K562 (cell line): ENCODE data around the gene CCT7. TPM values are rescaled to one million over a fixed set of nuclear protein-coding genes. Genes with fewer than 3 reads are reported as not detected.
A peak's percentile ranks its signal among the peaks of the same experiment; 100 is the strongest.

ENCODE experiments used
- ATAC-seq: fragments of 200-7000 bp; cut with Tn5 transposase; 3 replicates; pipeline ENCODE4 v1.9.1; 2020; ENCODE audit warnings: moderate library complexity
- BruUV-seq: library from RNA; stranded (reverse); fragments of 400-500 nt; replicated peaks from 2 replicates; lab custom pipeline; 2021; lab: Mats Ljungman, UMichigan
- CTCF ChIA-PET: fragments of 300-600 bp; formaldehyde crosslinking; extraction: SDS; loops from one replicate; lab custom pipeline; 2021; ENCODE audit warnings: low intra/inter-chr PET ratio; lab: Yijun Ruan, JAX
- POLR2A ChIA-PET: fragments of 300-600, 350-650 bp; sonication (Branson Sonifier 250); formaldehyde crosslinking; extraction: SDS; loops from one replicate; lab custom pipeline; 2021; ENCODE audit warnings: antibody characterized with exemption, inconsistent platforms; lab: Yijun Ruan, JAX
- DNase-seq, 4 experiments: peaks; one replicate each; pipeline versions ENCODE4 v3.0.0 to v3.0.0-alpha.2; 2011 to 2018; ENCODE audit warnings: low spot score in 3 of 4, mixed read lengths in 3 of 4; ENCODE audit errors: extremely low read depth in 1 of 4
- FAIRE-seq: peaks from 2 replicates; lab custom pipeline; 2011; peaks lifted over from hg19 to GRCh38; lab: Jason Lieb, UNC
- H2AFZ ChIP-seq: 2 replicates; pipeline ENCODE4 v1.6.0; 2011; ENCODE audit warnings: low read depth, low read length, control low read depth, inconsistent platforms
- H3K27ac ChIP-seq: fragments of 200-600 bp; 3 replicates; pipeline ENCODE4 v1.8.0; 2011; ENCODE audit warnings: low read depth, mild to moderate bottlenecking, control low read depth, inconsistent platforms, low read length, moderate library complexity, mixed read lengths; ENCODE audit errors: extremely low read depth
- H3K27me3 ChIP-seq, 2 experiments: fragments of 300-600 bp in 1 of 2; 2 replicates in 1 of 2; 3 replicates in 1 of 2; pipeline versions ENCODE4 v1.6.0 to v1.8.0; 2011; ENCODE audit warnings: inconsistent platforms in 2 of 2, low read length in 2 of 2, mild to moderate bottlenecking in 1 of 2, mixed read lengths in 1 of 2, moderate library complexity in 1 of 2; ENCODE audit not compliant: control insufficient read depth in 2 of 2, insufficient read depth in 2 of 2
- H3K36me3 ChIP-seq: fragments of 300-600 bp; 3 replicates; pipeline ENCODE4 v1.8.0; 2011; ENCODE audit warnings: mild to moderate bottlenecking, low read length, inconsistent platforms; ENCODE audit not compliant: control insufficient read depth, insufficient read depth
- H3K4me1 ChIP-seq, 2 experiments: fragments of 200-600 bp in 1 of 2; replicated peaks in 1 of 2; 2 replicates in 1 of 2; 3 replicates in 1 of 2; pipeline versions ENCODE4 v1.5.1 to v1.8.0; 2011; ENCODE audit warnings: inconsistent platforms in 2 of 2, low read length in 2 of 2, mild to moderate bottlenecking in 1 of 2, mixed read lengths in 1 of 2, moderate library complexity in 1 of 2; ENCODE audit not compliant: control insufficient read depth in 2 of 2, insufficient read depth in 2 of 2
- H3K4me2 ChIP-seq: 2 replicates; pipeline ENCODE4 v1.6.1; 2011; ENCODE audit warnings: low read length, control low read depth, inconsistent platforms, mixed read lengths; ENCODE audit not compliant: insufficient read depth
- H3K4me3 ChIP-seq: fragments of 200-600 bp; sonication (generic), shearing (Covaris generic); 2 replicates; pipeline ENCODE4 v1.5.1; 2016; ENCODE audit warnings: control low read depth, inconsistent platforms
- H3K79me2 ChIP-seq: fragments of 200-600 bp; 3 replicates; pipeline ENCODE4 v1.8.0; 2011; ENCODE audit warnings: low read length, inconsistent platforms; ENCODE audit not compliant: control insufficient read depth, insufficient read depth
- H3K9ac ChIP-seq, 2 experiments: 2 replicates each; pipeline versions ENCODE4 v1.6.0 to v1.6.1; 2011; ENCODE audit warnings: low read depth in 2 of 2, low read length in 2 of 2, control low read depth in 1 of 2, inconsistent platforms in 1 of 2, mild to moderate bottlenecking in 1 of 2, mixed read lengths in 1 of 2; ENCODE audit not compliant: insufficient read depth in 1 of 2
- H3K9me1 ChIP-seq: one replicate; pipeline ENCODE4 v1.6.0; 2011; ENCODE audit warnings: inconsistent platforms, mild to moderate bottlenecking, low read length, moderate library complexity; ENCODE audit not compliant: control insufficient read depth, insufficient read depth
- H3K9me3 ChIP-seq: replicated peaks from 2 replicates; pipeline ENCODE4 v1.5.1; 2011; ENCODE audit warnings: low read depth, low read length, inconsistent platforms; ENCODE audit not compliant: control insufficient read depth, insufficient read depth
- H4K20me1 ChIP-seq: replicated peaks from 2 replicates; pipeline ENCODE4 v1.6.1; 2011; ENCODE audit warnings: low read length, inconsistent platforms, mixed read lengths; ENCODE audit not compliant: control insufficient read depth, insufficient read depth
- BRD4 ChIP-seq: fragments of 200-600 bp; sonication (generic); IDR thresholded peaks from 2 replicates; pipeline ENCODE4 v1.6.1; 2017; ENCODE audit warnings: inconsistent platforms
- CAMTA2 ChIP-seq: fragments of 250-450 bp; sonication (Bioruptor Pico); conservative IDR thresholded peaks from 2 replicates; pipeline ENCODE4 v1.5.1; 2022
- CSDE1 ChIP-seq, 2 experiments: fragments of 450-650 bp; IDR thresholded peaks; 2 replicates each; pipeline ENCODE4 v1.6.1; 2016; ENCODE audit warnings: mild to moderate bottlenecking in 1 of 2
- DPF2 ChIP-seq: fragments of 450-650 bp; IDR thresholded peaks from 2 replicates; pipeline ENCODE4 v1.6.1; 2016
- EHMT2 ChIP-seq: fragments of 450-650 bp; IDR thresholded peaks from 2 replicates; pipeline ENCODE4 v1.6.1; 2018; ENCODE audit warnings: antibody characterized with exemption
- GABPB1 ChIP-seq: sonication (generic); formaldehyde crosslinking; IDR thresholded peaks from 2 replicates; pipeline ENCODE4 v1.8.0; 2022; ENCODE audit warnings: mild to moderate bottlenecking, missing genetic modification reagents
- JUN ChIP-seq, 2 experiments: sonication (generic) in 1 of 2; formaldehyde crosslinking in 1 of 2; IDR thresholded peaks; 2 replicates each; pipeline versions ENCODE4 v1.6.1 to v1.8.0; 2012 to 2022; ENCODE audit warnings: borderline replicate concordance in 2 of 2, mild to moderate bottlenecking in 2 of 2, improper control_type of control experiment in 1 of 2, low read depth in 1 of 2, low read length in 1 of 2, missing genetic modification reagents in 1 of 2
- KLF16 ChIP-seq: IDR thresholded peaks from 2 replicates; pipeline ENCODE4 v1.6.1; 2016; ENCODE audit warnings: antibody characterized with exemption
- MEF2A ChIP-seq: IDR thresholded peaks from 2 replicates; pipeline ENCODE4 v1.6.1; 2011; ENCODE audit warnings: low read depth, mild to moderate bottlenecking, low read length, moderate library complexity; ENCODE audit not compliant: control insufficient read depth
- MIER1 ChIP-seq: fragments of 450-650 bp; IDR thresholded peaks from 2 replicates; pipeline ENCODE4 v1.6.1; 2016; ENCODE audit warnings: antibody characterized with exemption, mild to moderate bottlenecking, low read depth
- MTA3 ChIP-seq: fragments of 450-650 bp; formaldehyde crosslinking; IDR thresholded peaks from 2 replicates; pipeline ENCODE4 v1.6.1; 2017; ENCODE audit warnings: mild to moderate bottlenecking, borderline replicate concordance
- NR2C1 ChIP-seq, 2 experiments: fragments of 450-650 bp; IDR thresholded peaks; 2 replicates each; pipeline ENCODE4 v1.6.1; 2017; ENCODE audit warnings: mild to moderate bottlenecking in 2 of 2, antibody characterized with exemption in 1 of 2, inconsistent platforms in 1 of 2, missing compliant biosample characterization in 1 of 2, missing genetic modification characterization in 1 of 2
- PHF8 ChIP-seq: fragments of 200-600 bp; sonication (generic); IDR thresholded peaks from 2 replicates; pipeline ENCODE4 v1.6.1; 2012; ENCODE audit warnings: mixed run types, mild to moderate bottlenecking, inconsistent platforms, low read length, moderate library complexity, borderline replicate concordance
- RBM34 ChIP-seq: fragments of 200-400 bp; formaldehyde crosslinking; IDR thresholded peaks from 2 replicates; pipeline ENCODE4 v1.6.1; 2018; ENCODE audit warnings: low read length, borderline replicate concordance; ENCODE audit not compliant: insufficient read depth
- SNIP1 ChIP-seq: fragments of 450-650 bp; IDR thresholded peaks from 2 replicates; pipeline ENCODE4 v1.7.1; 2017; ENCODE audit warnings: low read depth, mild to moderate bottlenecking
- ZNF551 ChIP-seq: fragments of 250-450 bp; sonication (Bioruptor Pico); IDR thresholded peaks from 2 replicates; pipeline ENCODE4 v1.5.0; 2021; ENCODE audit warnings: mild to moderate bottlenecking, moderate library complexity
- ZNF780A ChIP-seq: fragments of 250-450 bp; sonication (Bioruptor Pico); IDR thresholded peaks from 2 replicates; pipeline ENCODE4 v1.5.0; 2021; ENCODE audit warnings: mild to moderate bottlenecking
- WGBS: fragments of 100-300 bp; shearing (Covaris generic); methylation state at CpG from one replicate; pipeline ENCODE4 v1.1.6; 2016; ENCODE audit warnings: low coverage, mixed read lengths; ENCODE audit not compliant: insufficient coverage; ENCODE audit errors: missing lambda C conversion rate; 5-methylcytosine and 5-hydroxymethylcytosine counted together
- in situ Hi-C: fragments of 300-500 bp; cut with MboI; formaldehyde crosslinking; loops from 4 replicates; pipeline ENCODE4 v1.15.0; 2018; ENCODE audit warnings: inconsistent platforms, mixed read lengths
- intact Hi-C: fragments of 100-400 bp; cut with micrococcal nuclease; formaldehyde crosslinking; loops from 2 replicates; pipeline ENCODE4 v1.14.2; 2022
- polyA plus RNA-seq, 8 experiments: library from polyadenylated mRNA; depleted of rRNA in 4 of 8; stranded (reverse) in 5 of 8; unstranded in 3 of 8; fragments of >200 nt; fragmentation: Nextera tagmentation in 2 of 8; fragmentation: Illumina TruSeq in 1 of 8; extraction: Ambion mirVana in 2 of 8; extraction: Trizol in 1 of 8; gene quantifications; 2 replicates each; pipeline versions ENCODE4 v1.2.1 to v1.2.3, GENCODE V29; 2011 to 2014; ENCODE audit warnings: inconsistent platforms in 1 of 8, missing spikeins in 1 of 8
- total RNA-seq, 7 experiments: library from RNA; depleted of rRNA in 6 of 7; stranded (reverse); fragments of >200 nt in 6 of 7; fragmentation: Illumina TruSeq in 2 of 7; extraction: Trizol in 2 of 7; gene quantifications; 2 replicates each; pipeline versions ENCODE4 v1.2.1 to v1.2.3, GENCODE V29; 2011 to 2021; ENCODE audit warnings: low replicate concordance in 1 of 7
- TF ChIP-seq, protein P1 (sequence below): fragments of 250-450 bp; sonication (Bioruptor Pico); IDR thresholded peaks from 2 replicates; pipeline ENCODE4 v1.5.0; 2022; ENCODE audit warnings: mild to moderate bottlenecking
- TF ChIP-seq, protein P2 (sequence below): IDR thresholded peaks from 2 replicates; pipeline ENCODE4 v1.6.1; 2014; ENCODE audit warnings: antibody characterized with exemption

The CCT7 gene
- total and polyA plus RNA-seq, 9 of the 15 experiments (the other 6 are each of a cell fraction or from before 2014, with no cell fraction given): 326 to 856 (median 638) TPM

DNA sequence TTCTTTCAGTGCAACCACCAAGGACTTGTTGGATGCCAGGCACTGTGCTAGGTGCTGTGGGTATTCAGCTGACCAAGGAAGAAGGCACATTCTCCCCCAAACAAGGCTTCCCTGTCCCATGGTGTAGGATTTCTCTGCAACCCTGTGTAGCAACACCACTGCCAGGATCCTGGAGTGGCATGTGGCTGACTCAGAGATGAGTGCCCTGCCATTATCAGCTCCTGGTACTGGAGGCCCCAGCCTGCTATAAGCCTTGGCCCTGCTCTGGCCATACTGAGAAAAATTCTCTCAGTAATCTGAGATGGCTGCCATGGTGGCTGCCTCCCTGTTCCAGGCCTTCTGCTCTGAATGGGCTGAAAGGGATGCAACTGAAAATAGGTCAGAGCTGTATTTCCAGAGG lies 15.8 kb upstream of the CCT7 start:
- peaks cover 47% of the 10 kb centered on the region; the same call in 2 of the 3 replicates for H3K36me3 ChIP-seq
- POLR2A ChIA-PET: interaction anchor here (0.7 to 4.1 kb wide), 2 partner anchors 10 to 16 kb away, joined by 3 to 25 read pairs; partner anchors contain the start of gene CCT7
- no peak for FAIRE-seq

DNA sequence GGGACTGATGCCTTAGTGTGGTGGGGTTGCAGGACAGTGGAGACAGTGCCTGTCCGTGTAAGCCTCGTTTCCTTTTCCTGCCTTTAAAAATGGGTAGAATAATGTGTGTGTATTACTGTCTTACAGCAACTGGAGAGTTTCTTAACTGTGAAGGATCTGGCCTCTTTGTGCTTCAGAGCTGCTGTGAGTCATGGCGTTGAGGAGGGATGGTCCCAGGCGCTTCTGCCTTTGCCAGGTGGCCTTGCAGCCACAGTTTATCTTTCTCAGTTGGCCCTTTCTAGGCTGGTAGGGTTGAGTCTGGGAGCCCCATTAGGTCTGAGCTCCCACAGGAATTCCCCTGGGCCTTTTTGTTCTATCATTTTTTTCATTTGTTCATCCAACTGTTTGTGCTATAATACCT lies 10.3 kb upstream of the CCT7 start:
- Histone ChIP-seq H3K79me2 (no peaks in the 10 kb centered on the region), H3K4me2 (no peak overlapping the region), H3K9me1 (no peaks in the 10 kb centered on the region), H3K4me1 (peaks cover 0 to 7% of the 10 kb centered on the region in 2 experiments; a peak in 3 of 5 replicates), H4K20me1 (peaks cover 3% of the 10 kb centered on the region; the same call in 1 of the 2 replicates), H3K4me3 (no peak overlapping the region), H3K27me3 (no peaks in the 10 kb centered on the region), H3K36me3 (peaks cover 97% of the 10 kb centered on the region; the same call in 2 of the 3 replicates), H3K9me3 (no peaks in the 10 kb centered on the region), H3K27ac (no peak overlapping the region), H3K9ac (no peak overlapping the region), H2AFZ (no peak overlapping the region)
- FAIRE-seq: no peak
- ATAC-seq: no peak
- in situ Hi-C loops: no loop called here
- ChIA-PET CTCF (no interaction called here), POLR2A (interaction anchor here (1.0 to 4.9 kb wide), 2 partner anchors 9 to 11 kb away, joined by 6 to 43 read pairs; partner anchors contain the start of genes CCT7 and PRADC1)
- intact Hi-C loops: no loop called here
- DNase-seq: no peak
- WGBS: 76% methylated on average over 4 of the region's 4 CpGs
- no TSS peak for BruUV-seq
- TF ChIP-seq MTA3 (no peak), ZNF551 (CRISPR knock-in tag) (no peak), GABPB1 (CRISPR knock-in tag) (no peak), KLF16 (no peak), JUN (IDR thresholded peaks at IDR 0.05; ENCODE audit: borderline replicate concordance, low read depth, low read length) (no peak), JUN (CRISPR knock-in tag; IDR thresholded peaks at IDR 0.05; ENCODE audit: borderline replicate concordance) (no peak), PHF8 (no peak), SNIP1 (no peak)
- TF ChIP-seq, protein P1, sequence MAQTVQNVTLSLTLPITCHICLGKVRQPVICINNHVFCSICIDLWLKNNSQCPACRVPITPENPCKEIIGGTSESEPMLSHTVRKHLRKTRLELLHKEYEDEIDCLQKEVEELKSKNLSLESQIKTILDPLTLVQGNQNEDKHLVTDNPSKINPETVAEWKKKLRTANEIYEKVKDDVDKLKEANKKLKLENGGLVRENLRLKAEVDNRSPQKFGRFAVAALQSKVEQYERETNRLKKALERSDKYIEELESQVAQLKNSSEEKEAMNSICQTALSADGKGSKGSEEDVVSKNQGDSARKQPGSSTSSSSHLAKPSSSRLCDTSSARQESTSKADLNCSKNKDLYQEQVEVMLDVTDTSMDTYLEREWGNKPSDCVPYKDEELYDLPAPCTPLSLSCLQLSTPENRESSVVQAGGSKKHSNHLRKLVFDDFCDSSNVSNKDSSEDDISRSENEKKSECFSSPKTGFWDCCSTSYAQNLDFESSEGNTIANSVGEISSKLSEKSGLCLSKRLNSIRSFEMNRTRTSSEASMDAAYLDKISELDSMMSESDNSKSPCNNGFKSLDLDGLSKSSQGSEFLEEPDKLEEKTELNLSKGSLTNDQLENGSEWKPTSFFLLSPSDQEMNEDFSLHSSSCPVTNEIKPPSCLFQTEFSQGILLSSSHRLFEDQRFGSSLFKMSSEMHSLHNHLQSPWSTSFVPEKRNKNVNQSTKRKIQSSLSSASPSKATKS (CRISPR knock-in tag): no peak
- TF ChIP-seq, protein P2, sequence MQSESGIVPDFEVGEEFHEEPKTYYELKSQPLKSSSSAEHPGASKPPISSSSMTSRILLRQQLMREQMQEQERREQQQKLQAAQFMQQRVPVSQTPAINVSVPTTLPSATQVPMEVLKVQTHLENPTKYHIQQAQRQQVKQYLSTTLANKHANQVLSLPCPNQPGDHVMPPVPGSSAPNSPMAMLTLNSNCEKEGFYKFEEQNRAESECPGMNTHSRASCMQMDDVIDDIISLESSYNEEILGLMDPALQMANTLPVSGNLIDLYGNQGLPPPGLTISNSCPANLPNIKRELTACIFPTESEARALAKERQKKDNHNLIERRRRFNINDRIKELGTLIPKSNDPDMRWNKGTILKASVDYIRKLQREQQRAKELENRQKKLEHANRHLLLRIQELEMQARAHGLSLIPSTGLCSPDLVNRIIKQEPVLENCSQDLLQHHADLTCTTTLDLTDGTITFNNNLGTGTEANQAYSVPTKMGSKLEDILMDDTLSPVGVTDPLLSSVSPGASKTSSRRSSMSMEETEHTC: no peak

More for the DNA sequence above, 15.8 kb upstream of the CCT7 start:
- H4K20me1 ChIP-seq: no peaks in the 10 kb centered on the region; the same call in 1 of the 2 replicates
- no peak overlapping the region for H3K4me3 ChIP-seq
- peaks cover 39% of the 10 kb centered on the region for H3K79me2 ChIP-seq
- no peaks in the 10 kb centered on the region for H3K9me1 ChIP-seq
- no TSS peak for BruUV-seq
- H3K4me1 ChIP-seq: peaks cover 7 to 9% of the 10 kb centered on the region in 2 experiments; a peak in 4 of 5 replicates
- in situ Hi-C loops: no loop called here
- no peak overlapping the region for H2AFZ ChIP-seq
- no peak overlapping the region for H3K27ac ChIP-seq
- H3K27me3 ChIP-seq: no peaks in the 10 kb centered on the region
- CTCF ChIA-PET: interaction anchor here (0.6 kb wide), 1 partner anchor 336 kb away, joined by 4 read pairs; no protein-coding TSS in a partner anchor
- intact Hi-C loops: no loop called here
- no peaks in the 10 kb centered on the region for H3K9me3 ChIP-seq
- TF ChIP-seq ZNF780A (no peak), CAMTA2 (no peak), NR2C1 (IDR thresholded peaks at IDR 0.05) (no peak), NR2C1 (tag; IDR thresholded peaks at IDR 0.05) (no peak), MEF2A (no peak), RBM34 (no peak), BRD4 (no peak), EHMT2 (no peak), DPF2 (no peak), MIER1 (no peak), CSDE1 (IDR thresholded peaks at IDR 0.05) (no peak)
- H3K9ac ChIP-seq: peak overlapping the region in 1 of 2 experiments; percentile 37; a peak in 1 of 4 replicates
- no peak overlapping the region for H3K4me2 ChIP-seq
- ATAC-seq (no peak), DNase-seq (no peak)
